ENCODE data around the gene TBRG4.

Gene TBRG4

DNA sequence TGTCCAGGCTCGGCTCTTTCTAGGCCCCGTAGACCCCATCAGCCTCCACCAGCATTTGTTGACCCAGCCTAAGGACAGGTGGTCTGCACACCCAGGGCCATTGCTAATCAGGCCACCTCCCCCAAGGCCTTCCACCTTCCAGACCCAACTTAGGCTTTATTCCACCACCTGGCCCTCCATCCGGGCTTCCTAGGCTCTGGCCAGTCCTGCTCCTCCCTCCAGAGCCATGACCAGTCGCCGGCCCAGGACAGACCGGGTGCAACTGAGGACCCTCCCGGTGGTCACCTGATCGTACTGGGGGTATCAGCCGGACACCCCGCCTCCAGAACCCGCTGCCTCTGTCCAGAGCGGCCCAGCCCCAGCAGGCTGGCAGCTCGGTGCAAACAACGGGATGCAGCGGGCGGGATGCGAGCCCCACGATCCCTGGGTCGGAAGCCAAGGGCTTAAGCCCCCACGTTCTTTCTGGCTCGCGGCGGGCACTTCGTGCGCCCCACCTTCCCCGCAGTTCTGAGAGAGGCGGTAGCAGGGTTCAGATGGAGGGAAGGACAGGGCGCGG, 23.3 kb downstream of the TBRG4 start:
- no peak for DNase-seq

DNA sequence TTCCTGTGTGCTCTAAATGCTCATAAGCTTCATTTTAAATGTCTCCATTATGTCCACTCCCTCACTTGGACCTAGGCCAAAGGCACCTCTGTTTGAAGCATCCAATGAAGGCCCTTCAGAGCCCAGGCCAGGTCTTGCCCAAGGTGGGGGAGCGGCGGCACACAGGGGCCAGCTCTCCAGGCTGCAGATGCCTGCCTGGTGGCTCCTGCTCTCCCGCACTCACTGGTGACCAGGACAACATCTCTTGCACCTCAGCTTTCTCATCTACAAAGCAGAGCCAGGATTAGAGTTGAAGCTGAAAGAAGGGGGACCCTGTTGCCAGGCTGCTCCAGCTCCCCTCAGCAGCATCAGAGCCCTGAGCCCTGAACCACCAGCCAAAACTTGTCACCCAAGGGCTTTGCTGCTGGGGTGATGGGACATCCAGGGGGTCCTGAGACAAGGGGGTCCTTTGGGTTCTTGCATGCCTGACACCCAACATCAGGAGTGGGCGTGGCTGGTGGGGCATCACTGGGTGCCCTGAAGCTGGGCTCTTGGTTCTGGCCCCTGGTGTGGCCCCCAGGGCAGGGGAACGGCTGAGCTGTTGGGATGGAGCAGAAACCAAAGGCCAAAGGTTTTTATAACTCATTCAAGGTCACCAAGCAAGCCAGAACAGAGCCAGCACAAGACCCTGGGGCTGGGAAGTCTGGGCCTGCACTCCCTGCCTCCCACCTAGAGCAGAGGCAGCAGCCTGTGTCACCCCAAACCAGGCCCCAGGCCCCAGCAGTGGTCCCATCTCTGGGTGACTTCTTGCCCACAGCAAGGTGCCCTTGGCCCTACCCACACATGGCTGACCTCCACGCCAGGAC, 24.0 kb downstream of the TBRG4 start:
- DNase-seq, result no peak

DNA sequence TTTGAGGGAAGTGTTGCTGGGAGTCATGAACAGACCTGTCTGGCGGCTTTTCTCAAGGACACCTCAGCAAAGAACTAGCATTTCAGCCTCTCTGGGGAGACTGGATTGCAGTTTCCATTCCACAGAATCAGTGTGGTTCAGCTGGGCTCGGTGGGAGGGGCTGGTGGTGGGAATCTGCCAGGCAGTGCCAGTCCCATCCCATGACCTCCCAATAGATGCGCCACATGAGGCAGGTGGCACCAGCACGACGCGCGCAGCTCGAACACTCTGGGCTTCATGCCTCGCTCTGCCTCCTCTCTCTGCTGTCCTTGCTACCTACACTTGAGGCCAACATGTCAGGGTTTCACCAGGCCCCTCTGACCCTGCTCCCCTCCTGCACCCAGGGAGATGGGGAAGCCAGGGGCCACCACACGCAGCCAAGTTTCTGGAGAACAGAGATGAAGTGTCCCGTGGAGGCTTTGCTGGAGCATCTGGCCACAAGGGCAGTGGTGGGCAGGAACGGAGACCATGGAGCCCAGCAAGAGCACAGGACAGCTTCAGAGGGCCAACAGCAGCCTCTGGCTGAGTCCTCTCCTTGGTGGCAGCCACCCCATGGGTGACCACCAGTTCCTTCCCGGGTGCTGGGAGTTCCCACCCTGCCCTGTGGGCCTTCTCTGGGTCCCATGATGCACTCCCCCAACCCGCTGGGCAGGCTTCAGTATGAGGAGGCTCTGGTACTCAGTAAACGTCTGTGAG, 25.0 kb downstream of the TBRG4 start:
- no peak for DNase-seq

DNA sequence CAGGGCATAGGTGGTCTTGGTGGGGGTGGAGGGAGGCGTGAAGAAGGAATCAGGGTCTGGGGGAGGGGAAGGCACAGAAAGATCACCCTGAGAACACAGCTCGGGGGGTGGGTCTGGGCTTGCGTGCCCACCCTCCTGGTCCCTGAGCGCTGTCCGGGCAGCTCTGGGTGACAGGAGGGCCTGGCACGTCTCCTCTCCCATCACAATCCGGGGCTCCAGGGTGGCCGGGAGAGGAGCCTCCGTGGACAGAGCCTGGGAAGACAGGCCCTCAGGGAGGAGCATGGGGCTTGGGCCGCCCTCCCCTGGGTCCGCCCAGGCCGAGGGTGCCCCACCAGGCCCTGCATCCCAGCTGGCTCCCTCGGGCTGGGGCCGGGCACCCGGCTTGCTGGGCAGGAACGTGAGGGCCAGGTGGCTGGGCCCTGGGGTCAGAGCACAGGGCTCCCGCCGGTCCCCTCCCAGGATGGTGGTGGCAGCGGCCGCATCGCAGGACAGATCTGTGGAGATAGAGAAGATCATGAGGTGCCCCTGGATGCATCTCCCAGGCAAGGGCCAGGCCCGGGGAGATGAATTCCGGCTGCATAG, 25.8 kb downstream of the TBRG4 start:
- DNase-seq, result no peak

DNA sequence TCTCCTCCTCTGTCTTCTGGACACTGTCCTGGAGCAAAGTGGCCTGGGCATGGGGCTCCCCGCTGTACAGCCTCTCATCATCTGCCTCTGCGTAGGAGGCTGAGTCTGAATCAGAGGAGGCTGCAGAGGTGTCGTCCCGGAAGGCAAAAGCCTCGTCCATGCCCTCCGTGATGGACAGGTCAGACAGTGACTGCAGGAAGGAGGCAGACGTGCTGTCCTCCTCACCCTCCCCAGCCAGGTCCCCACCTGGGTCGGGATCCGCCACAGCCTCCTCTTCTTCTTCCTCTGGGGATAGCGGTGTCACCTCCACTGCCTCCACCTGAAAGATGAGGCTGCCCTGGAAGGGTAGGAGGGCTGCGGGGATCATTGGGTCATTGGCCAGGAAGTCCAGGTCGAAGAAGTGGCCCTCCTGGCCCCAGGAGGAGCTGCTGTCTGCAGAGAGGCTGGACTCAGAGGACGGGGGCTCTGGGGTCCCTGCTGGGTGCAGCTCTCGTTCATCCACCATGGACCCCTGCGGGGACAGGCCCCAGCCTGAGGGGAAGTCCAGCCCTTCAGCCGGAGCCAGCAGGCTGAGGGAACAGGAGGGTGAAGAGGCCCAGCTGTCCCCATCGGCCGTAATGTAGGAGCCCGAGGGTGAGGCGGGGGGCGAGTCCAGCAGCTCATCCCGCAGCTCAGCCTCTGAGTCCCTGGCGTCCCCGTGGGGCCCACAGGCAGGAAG, 26.4 kb downstream of the TBRG4 start:
- DNase-seq, result no peak

DNA sequence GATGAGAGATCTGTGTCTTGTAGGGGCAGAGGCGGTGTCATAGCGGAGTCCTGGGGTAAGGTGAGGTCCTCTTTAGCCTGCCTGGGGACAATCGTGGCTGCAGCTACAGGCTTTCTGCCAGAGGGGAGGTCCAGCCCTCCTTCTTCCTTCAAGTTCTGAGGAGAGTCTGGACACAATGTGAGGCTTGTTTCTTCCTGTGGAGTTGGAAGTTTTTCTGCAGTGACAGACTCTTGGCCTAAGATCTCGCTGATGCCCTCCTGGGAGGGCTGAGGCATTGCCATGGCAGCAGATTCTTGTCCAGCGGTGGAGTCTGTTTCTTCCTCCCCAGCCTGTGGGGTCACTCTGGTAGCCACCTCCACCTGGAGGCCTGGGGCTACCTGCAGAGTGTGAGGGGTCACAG, 27.2 kb downstream of the TBRG4 start:
- DNase-seq, result no peak

DNA sequence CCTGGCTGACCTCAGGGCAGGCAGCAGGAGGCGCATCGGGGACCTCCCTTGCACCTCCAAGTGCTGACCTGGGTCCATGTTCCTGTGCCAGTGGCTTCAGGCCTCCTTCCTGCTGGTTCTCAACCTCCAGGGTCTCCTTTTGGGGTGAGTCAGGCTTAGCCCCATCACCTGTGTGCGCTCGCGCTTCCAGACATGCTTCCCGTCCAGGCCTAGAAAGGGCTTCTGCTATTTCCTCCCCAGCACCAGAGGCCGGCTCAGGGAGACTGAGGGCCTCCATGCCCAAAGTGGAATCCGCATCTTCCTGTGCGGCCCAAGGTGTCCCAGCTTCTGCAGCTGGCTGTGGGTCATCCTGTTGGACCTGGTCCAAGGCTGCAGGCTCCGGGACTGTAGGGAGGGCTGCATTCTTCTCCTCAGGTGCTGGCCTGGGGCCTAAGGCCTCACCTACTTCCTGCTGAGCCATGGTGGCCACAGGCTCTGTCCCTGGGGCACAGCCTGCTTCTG, 28.6 kb downstream of the TBRG4 start:
- DNase-seq, result no peak

DNA sequence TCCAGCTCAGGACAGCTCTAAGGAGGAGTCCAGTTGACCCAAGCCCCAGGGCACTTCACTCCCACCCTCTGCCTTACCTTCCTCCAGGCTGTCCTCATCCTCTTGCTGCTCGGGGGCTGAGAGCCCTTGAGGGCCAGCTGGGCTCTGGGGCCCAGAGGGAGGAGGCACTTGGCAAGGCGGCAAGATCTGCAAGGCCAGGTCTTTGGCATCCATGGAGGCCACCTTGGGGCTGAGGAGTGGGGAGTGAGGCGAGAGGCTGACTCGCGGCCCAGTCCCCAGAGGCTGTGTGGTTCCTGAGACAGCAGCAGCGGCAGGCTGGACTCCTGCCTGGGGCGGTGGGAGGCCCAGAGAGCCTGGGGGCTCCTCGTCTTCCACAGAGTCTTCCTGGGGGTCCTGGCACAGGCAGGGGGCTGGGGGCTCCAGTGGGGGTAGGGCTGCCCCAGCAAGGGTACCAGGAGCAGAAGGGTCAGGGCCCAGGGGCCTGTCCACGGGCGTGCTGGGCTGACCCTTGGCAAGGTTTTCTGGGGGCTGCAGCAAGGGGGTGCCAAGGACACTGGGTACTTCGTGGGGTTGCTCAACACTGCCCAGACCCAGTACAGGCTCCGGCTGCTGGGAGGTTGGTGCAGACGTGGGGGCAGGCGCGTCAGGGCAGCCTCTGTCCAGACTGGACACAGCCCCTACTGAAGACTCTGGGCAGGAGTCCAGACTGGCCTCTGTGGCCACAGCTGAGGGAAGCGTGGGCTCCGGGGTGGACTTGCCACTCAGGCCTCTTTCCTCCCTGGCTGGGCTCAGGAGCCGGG, 29.3 kb downstream of the TBRG4 start:
- DNase-seq, result no peak

DNA sequence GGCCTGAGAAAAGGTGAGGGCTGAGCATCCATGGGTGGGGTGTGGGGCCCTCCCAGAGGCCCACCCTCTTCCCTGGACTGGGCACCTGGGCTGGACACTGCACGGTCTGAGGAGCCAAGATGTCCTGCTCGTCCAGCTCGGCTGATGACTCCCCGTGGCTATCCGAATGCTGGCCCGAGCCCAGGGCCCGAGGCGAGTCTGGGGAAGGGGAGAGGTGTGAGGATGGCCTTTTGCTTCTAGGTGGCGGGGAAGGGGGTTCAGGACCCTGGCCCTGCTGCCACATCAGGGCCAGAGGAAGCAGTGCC, 29.9 kb downstream of the TBRG4 start:
- DNase-seq, result no peak

DNA sequence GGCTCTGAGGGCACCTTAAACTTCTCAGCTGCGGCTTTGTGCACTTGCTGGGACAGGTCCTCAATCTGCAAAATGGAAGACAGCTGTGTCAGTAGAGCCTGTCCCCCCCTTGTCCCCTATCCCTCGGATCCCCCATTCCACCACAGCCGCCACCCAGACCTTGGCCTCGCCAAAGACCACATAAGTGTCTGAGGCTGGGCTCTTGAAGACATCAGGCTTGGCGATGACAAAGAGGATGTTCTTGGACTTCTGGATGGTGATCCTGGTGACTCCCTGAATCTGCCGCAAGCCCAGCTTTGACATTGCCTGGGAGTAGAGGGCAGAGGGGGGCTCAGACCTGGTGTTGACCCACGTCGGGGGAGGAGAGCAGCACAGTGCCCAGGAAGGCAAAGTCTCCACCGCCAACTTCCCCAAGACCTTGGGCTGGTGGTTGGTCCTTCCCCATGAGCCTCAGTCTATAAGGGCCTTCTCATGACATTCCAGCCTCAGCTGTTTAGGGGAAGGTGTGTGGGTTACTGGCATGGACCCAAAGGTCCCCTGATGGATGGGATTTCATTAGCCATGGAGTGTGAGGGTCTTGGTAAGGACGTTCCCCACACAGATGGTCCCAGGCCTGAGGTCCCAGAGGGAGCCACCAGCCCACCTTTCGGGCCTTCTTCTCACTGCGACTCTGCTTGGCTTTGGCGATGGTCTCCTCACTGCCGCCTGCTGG, 30.4 kb downstream of the TBRG4 start:
- no peak for DNase-seq

DNA sequence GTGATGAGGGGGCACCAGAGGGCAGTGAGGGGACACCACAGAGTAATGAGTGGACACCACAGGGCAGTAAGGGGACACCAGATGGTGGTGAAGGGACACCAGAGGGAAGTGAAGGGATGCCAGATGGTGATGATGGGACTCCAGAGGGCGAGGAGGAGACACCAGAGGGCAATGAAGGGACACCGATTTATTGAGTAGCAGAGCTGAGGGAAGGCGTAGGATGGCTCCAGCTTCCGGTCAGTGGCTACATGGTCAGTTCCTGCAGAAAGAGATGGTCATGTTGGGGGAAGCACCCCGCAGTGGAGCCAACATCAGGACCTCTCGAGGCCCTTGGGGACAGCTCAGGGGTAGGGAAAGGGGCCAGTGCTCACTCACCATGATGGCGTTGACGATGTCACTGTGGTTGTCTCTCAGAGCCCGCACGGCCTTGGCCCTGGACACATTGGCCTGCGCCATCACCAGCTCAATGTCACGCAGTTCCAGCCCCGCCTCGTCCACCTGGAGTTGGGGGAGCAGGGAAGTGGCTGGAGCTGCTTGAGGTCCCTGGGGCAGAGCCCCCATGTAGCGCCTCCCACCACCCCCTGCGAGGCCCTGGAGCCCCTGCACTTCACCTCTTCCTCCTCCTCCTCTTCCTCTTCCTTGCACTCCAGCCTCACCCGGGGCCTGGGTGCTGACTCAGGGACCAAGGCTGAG, 31.1 kb downstream of the TBRG4 start:
- no peak for DNase-seq

DNA sequence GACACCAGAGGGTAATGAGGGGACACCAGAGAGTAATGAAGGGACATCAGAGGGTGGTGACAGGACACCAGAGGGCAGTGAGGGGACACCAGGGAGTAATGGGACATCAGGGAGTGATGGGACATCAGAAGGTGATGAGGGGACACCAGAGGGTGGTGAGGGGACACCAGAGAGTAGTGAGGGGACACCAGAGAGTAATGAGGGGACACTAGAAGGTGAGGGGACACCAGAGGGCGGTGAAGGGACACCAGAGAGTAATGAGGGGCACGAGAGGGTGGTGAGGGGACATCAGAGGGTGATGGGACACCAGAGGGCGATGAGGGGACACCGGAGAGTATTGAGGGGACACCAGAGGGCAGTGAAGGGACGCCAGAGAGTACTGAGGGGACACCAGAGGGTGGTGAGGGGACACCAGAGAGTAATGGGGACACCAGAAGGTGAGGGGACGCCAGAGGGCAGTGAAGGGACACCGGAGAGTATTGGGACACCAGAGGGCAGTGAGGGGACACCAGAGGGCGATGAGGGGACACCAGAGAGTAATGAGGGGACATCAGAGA, 33.3 kb downstream of the TBRG4 start:
- no peak for DNase-seq

DNA sequence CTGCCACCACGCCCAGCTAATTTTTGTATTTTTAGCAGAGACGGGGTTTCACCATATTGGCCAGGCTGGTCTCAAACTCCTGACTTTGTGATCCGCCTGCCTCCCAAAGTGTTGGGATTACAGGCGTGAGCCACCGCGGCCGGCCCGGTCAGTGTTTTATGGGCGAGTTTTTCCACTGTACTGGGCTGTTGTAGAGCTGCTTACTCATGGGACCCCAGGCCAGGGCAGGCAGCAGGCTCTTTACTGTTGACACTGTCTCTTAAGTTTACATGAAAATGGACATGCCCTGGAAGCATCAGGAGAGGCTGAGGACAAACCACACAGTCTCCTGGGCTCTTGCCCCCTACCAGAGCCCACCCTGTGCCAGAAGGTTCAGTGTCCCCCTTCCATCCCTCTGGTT, 33.9 kb downstream of the TBRG4 start:
- no peak for DNase-seq

DNA sequence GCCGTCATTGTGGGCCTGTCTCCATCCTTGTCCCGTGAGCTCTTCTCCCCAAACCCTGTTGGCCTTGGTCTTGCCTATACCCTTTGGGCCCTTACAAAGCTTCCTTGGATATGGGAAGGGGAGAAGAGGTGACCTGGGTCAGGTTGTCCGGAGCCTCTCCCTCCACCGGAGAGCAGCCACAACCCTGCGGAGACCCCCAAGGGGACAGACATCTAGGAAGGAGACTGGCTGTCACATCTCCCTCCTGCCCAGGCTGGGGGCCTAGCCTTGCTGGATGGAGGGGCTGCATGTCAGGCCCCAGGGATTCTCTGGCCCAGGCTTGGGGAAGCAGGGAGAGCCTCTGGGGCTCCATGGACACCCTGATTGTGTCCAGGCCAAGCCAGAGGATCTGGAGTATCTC, 34.6 kb downstream of the TBRG4 start:
- no peak for DNase-seq

DNA sequence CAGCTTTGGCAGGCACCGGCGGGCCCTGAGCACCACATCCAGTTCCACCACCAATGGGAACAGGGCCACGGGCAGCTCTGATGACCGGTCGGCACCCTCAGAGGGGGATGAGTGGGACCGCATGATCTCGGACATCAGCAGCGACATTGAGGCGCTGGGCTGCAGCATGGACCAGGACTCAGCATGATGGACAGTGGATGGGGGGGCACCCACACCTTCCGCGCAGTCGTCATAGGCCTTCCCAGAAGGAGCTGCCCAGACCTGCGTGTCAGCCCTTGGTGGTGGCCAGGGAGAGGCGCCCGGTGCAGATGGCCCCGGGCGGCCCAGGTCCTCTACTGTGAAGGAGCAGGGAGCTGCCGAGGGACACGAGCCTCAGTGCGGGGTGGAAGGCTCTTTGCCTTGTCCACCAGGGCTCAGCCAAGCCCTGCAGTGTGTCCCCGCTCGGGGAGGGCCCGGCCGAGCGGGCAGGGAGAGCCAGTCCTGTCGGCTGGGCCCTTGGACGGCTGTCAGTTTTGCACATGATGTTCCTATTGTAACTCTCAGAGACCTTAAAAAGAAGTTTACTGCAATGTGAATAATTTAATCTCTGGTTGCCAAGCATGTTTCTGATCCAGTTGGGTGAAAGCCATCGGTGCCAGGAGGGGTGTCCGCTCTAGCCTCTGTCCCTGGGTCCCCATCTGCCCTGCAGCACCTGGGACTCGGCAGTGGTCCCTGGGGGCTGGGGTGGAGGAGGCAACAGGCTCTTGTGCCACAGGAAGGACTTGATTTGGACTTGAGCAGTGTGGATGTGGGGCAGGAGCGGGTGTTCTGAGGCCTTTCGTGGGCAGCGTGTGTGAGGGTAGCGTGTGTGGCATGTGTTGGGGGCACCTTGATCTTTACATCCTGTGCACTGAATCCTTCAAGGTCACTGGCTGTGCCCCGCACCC, 35.4 kb downstream of the TBRG4 start:
- DNase-seq, result no peak

DNA sequence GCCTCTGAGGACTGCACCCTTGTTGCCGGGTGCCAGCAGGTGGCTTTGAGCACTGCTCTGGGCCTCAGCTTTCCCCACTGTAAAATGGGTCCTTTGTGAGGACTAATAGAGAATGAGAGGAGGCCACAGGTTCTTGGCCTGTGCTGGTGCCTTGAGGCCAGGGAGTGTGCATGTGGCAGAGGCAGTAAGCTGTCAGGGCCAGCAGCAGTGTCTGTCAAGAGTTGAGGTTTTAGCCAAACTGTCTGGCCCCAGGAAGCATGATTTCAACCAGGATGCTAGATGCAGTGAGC, 36.2 kb downstream of the TBRG4 start:
- DNase-seq, result no peak

DNA sequence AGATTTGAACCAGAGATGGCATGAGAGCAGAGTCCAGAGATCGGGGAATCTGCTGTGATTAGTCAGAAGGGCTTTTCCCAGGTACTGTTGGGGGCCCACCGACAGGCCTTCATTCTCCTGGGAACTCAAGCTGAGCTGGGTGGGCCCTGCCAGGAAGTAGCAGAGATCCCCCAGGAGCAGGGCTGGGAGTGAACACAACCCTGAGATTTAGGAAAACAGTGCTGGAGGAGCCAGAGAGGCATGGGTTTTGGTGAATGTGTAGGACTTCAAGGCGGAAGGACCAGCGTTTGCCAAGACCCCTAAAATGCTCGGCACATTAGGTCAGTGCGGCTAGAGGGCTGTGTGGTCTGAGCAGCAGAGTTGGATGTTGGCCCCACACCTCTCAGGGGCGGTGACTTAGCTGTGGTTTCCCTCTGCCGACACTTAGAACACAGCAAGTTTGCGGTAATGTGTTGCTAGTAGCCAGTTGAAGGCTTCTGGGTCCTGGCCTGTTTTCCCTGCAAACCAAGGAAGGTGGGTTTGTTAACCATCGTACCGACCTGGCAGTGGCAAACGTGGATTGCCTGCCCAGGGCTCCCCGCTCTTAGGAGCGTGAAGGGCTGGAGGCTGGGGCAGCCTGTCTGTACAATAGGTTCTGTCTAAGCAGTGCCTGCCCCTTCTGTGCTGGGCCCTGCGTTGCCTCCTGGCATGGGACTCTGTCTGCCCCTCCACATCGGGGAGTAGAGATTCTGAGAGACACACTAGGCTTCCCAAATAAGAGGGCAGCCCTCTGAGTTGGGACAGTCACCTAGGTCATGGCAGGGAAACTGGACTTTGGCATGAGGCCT, 36.8 kb downstream of the TBRG4 start:
- DNase-seq, result no peak

DNA sequence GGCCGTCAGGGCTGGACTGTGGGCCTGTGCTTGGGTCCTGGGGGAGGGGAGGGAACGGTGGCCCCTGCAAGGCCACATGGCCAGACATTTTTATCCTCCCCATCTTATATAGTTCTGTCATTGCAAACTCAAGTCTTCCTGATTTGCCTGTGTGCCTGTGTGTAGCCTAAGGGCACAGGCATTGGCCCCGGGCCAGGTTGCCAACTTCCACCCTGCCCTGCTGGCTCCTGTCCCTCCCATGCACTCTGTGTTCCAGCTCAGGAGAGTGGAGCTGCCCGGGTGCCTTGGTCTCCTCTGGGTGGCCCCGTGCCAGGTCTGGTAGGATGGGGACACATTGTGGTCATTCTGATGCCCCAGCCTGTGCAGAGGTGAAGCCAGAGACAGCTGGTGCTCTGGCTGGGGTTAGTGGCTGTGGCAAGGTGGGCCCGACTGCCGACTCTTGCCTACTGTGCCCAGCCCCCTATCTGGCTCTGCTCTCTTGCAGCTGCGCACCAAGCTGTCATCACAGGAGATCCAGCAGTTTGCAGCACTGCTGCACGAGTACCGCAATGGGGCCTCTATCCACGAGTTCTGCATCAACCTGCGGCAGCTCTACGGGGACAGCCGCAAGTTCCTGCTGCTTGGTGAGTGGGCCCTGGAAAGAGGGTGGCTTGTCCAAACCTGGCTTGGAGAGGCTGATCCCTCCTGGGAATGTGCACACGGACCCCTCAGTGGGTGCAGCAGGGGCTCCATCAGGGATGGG, 37.5 kb downstream of the TBRG4 start:
- no peak for DNase-seq

Measured in activated T-cell treated with anti-CD3 and anti-CD28 coated beads, Interleukin-2, amount 50 U/mL, for 48 hours (primary cell).